ENCODE measurements around the gene CCL4. TPM values are rescaled to one million over a fixed set of nuclear protein-coding genes. Genes with fewer than 3 reads are reported as not detected.
"Not testable (repeated sequence)": the region's sequence is repeated elsewhere in the genome, so short reads cannot be mapped to it uniquely, and the experiment has no call there.

CCL4 gene
- total RNA-seq, 1 donor from 2014 or later = 23.4 TPM

GRCh38 chr17:36083691-36084090, 19.9 kb upstream of the CCL4 start:
- H3K9me3 Mint-ChIP-seq (ENCODE audit: unreplicated experiment); H3K27ac Mint-ChIP-seq (ENCODE audit: unreplicated experiment); H2AFZ ChIP-seq (ENCODE audit: low read depth, low read length); FAIRE-seq; H3K4me3 ChIP-seq (ENCODE audit: insufficient read depth, low read depth, low read length); DNase-seq (ENCODE audit: low read depth); H3K4me1 Mint-ChIP-seq (ENCODE audit: low read depth, unreplicated experiment); H3K27me3 Mint-ChIP-seq (ENCODE audit: low read depth, unreplicated experiment); H3K4me3 Mint-ChIP-seq (ENCODE audit: unreplicated experiment); H3K36me3 ChIP-seq (ENCODE audit: insufficient read depth, low read length); H3K27me3 ChIP-seq (ENCODE audit: insufficient read depth, low read length); H3K4me2 ChIP-seq (ENCODE audit: low read length); H3K4me1 ChIP-seq (ENCODE audit: insufficient read depth, low read length); H3K36me3 Mint-ChIP-seq (ENCODE audit: low read depth, unreplicated experiment); H3K27ac ChIP-seq (ENCODE audit: low read depth, low read length); H3K79me2 ChIP-seq (ENCODE audit: insufficient read depth, low read length); H4K20me1 ChIP-seq (ENCODE audit: insufficient read depth, low read length); H3K9ac ChIP-seq (ENCODE audit: low read length); H3K9me3 ChIP-seq (ENCODE audit: insufficient read depth, low read depth, low read length): not testable (repeated sequence)

- no peak overlapping the region for H3K9ac ChIP-seq (ENCODE audit: low read length)
Measured at GRCh38 chr17:36085765-36086164, 17.9 kb upstream of the CCL4 start.

GRCh38 chr17:36086791-36087190, 16.8 kb upstream of the CCL4 start:
- Histone ChIP-seq H3K4me3 (ENCODE audit: insufficient read depth, low read depth, low read length) (no peak overlapping the region), H3K36me3 (ENCODE audit: insufficient read depth, low read length) (no peaks in the 10 kb centered on the region), H4K20me1 (ENCODE audit: insufficient read depth, low read length) (no peaks in the 10 kb centered on the region), H3K27me3 (ENCODE audit: insufficient read depth, low read length) (no peaks in the 10 kb centered on the region), H3K27ac (ENCODE audit: low read depth, low read length) (no peak overlapping the region), H3K9ac (ENCODE audit: low read length) (no peak overlapping the region), H3K4me2 (ENCODE audit: low read length) (no peak overlapping the region), H2AFZ (ENCODE audit: low read depth, low read length) (no peak overlapping the region), H3K9me3 (ENCODE audit: insufficient read depth, low read depth, low read length) (no peaks in the 10 kb centered on the region), H3K4me1 (ENCODE audit: insufficient read depth, low read length) (no peaks in the 10 kb centered on the region), H3K79me2 (ENCODE audit: insufficient read depth, low read length) (no peaks in the 10 kb centered on the region)
- peaks cover 5% of the 10 kb centered on the region for H3K27me3 Mint-ChIP-seq (ENCODE audit: low read depth, unreplicated experiment)
- DNase-seq (ENCODE audit: low read depth) (no peak), FAIRE-seq (no peak)
- peaks cover 17% of the 10 kb centered on the region for H3K4me1 Mint-ChIP-seq (ENCODE audit: low read depth, unreplicated experiment)
- H3K9me3 Mint-ChIP-seq (ENCODE audit: unreplicated experiment) = no peaks in the 10 kb centered on the region
- no peaks in the 10 kb centered on the region for H3K36me3 Mint-ChIP-seq (ENCODE audit: low read depth, unreplicated experiment)
- no peak overlapping the region for H3K4me3 Mint-ChIP-seq (ENCODE audit: unreplicated experiment)
- no peak overlapping the region for H3K27ac Mint-ChIP-seq (ENCODE audit: unreplicated experiment)
- TF ChIP-seq EZH2 (IDR thresholded peaks at IDR 0.05; ENCODE audit: insufficient read depth, low read length) (no peak), CTCF (IDR thresholded peaks at IDR 0.05; ENCODE audit: insufficient read depth, low read depth, low read length) (no peak)

More at GRCh38 chr17:36085765-36086164, 17.9 kb upstream of the CCL4 start:
- no peak overlapping the region for H3K4me3 Mint-ChIP-seq (ENCODE audit: unreplicated experiment)
- no peaks in the 10 kb centered on the region for H4K20me1 ChIP-seq (ENCODE audit: insufficient read depth, low read length)
- no peaks in the 10 kb centered on the region for H3K36me3 Mint-ChIP-seq (ENCODE audit: low read depth, unreplicated experiment)
- no peak overlapping the region for H3K27ac ChIP-seq (ENCODE audit: low read depth, low read length)
- peaks cover 6% of the 10 kb centered on the region for H3K27me3 Mint-ChIP-seq (ENCODE audit: low read depth, unreplicated experiment)
- H3K4me1 ChIP-seq (ENCODE audit: insufficient read depth, low read length) = no peaks in the 10 kb centered on the region
- no peak overlapping the region for H3K27ac Mint-ChIP-seq (ENCODE audit: unreplicated experiment)
- H3K4me1 Mint-ChIP-seq (ENCODE audit: low read depth, unreplicated experiment) = peaks cover 17% of the 10 kb centered on the region
- TF ChIP-seq EZH2 (IDR thresholded peaks at IDR 0.05; ENCODE audit: insufficient read depth, low read length) = no peak
- TF ChIP-seq CTCF (IDR thresholded peaks at IDR 0.05; ENCODE audit: insufficient read depth, low read depth, low read length) = no peak
- H2AFZ ChIP-seq (ENCODE audit: low read depth, low read length) = no peak overlapping the region
- no peaks in the 10 kb centered on the region for H3K27me3 ChIP-seq (ENCODE audit: insufficient read depth, low read length)
- no peak for DNase-seq (ENCODE audit: low read depth)
- H3K36me3 ChIP-seq (ENCODE audit: insufficient read depth, low read length) = no peaks in the 10 kb centered on the region
- H3K9me3 ChIP-seq (ENCODE audit: insufficient read depth, low read depth, low read length) = no peaks in the 10 kb centered on the region
- no peak overlapping the region for H3K4me3 ChIP-seq (ENCODE audit: insufficient read depth, low read depth, low read length)
- H3K79me2 ChIP-seq (ENCODE audit: insufficient read depth, low read length) = no peaks in the 10 kb centered on the region
- no peak for FAIRE-seq
- no peak overlapping the region for H3K4me2 ChIP-seq (ENCODE audit: low read length)
- H3K9me3 Mint-ChIP-seq (ENCODE audit: unreplicated experiment) = no peaks in the 10 kb centered on the region

GRCh38 chr17:36087471-36087870, 16.2 kb upstream of the CCL4 start:
- FAIRE-seq; H3K4me3 Mint-ChIP-seq (ENCODE audit: unreplicated experiment); H3K27ac Mint-ChIP-seq (ENCODE audit: unreplicated experiment); H3K79me2 ChIP-seq (ENCODE audit: insufficient read depth, low read length); H3K9me3 ChIP-seq (ENCODE audit: insufficient read depth, low read depth, low read length); H4K20me1 ChIP-seq (ENCODE audit: insufficient read depth, low read length); H2AFZ ChIP-seq (ENCODE audit: low read depth, low read length); H3K4me1 ChIP-seq (ENCODE audit: insufficient read depth, low read length); H3K4me3 ChIP-seq (ENCODE audit: insufficient read depth, low read depth, low read length); H3K27ac ChIP-seq (ENCODE audit: low read depth, low read length); DNase-seq (ENCODE audit: low read depth); H3K4me2 ChIP-seq (ENCODE audit: low read length); H3K9me3 Mint-ChIP-seq (ENCODE audit: unreplicated experiment); H3K27me3 Mint-ChIP-seq (ENCODE audit: low read depth, unreplicated experiment); H3K36me3 ChIP-seq (ENCODE audit: insufficient read depth, low read length); H3K36me3 Mint-ChIP-seq (ENCODE audit: low read depth, unreplicated experiment); H3K9ac ChIP-seq (ENCODE audit: low read length); H3K27me3 ChIP-seq (ENCODE audit: insufficient read depth, low read length): not testable (repeated sequence)
- H3K4me1 Mint-ChIP-seq (ENCODE audit: low read depth, unreplicated experiment) = peaks cover 17% of the 10 kb centered on the region

GRCh38 chr17:36087897-36088572, 15.6 kb upstream of the CCL4 start:
- not testable (repeated sequence) for H4K20me1 ChIP-seq (ENCODE audit: insufficient read depth, low read length); H2AFZ ChIP-seq (ENCODE audit: low read depth, low read length); H3K9me3 Mint-ChIP-seq (ENCODE audit: unreplicated experiment); H3K4me2 ChIP-seq (ENCODE audit: low read length); H3K36me3 ChIP-seq (ENCODE audit: insufficient read depth, low read length); H3K27ac Mint-ChIP-seq (ENCODE audit: unreplicated experiment); H3K27ac ChIP-seq (ENCODE audit: low read depth, low read length); H3K27me3 Mint-ChIP-seq (ENCODE audit: low read depth, unreplicated experiment); H3K36me3 Mint-ChIP-seq (ENCODE audit: low read depth, unreplicated experiment); H3K4me1 ChIP-seq (ENCODE audit: insufficient read depth, low read length); H3K9me3 ChIP-seq (ENCODE audit: insufficient read depth, low read depth, low read length); FAIRE-seq; H3K4me3 Mint-ChIP-seq (ENCODE audit: unreplicated experiment); H3K9ac ChIP-seq (ENCODE audit: low read length); H3K79me2 ChIP-seq (ENCODE audit: insufficient read depth, low read length); H3K4me3 ChIP-seq (ENCODE audit: insufficient read depth, low read depth, low read length); H3K27me3 ChIP-seq (ENCODE audit: insufficient read depth, low read length); DNase-seq (ENCODE audit: low read depth)
- H3K4me1 Mint-ChIP-seq (ENCODE audit: low read depth, unreplicated experiment) = peaks cover 17% of the 10 kb centered on the region

Data from astrocyte (in vitro differentiated cells and primary cell).